CD4-positive, alpha-beta T cell treated with Interleukin-17A for 1 hour (primary cell): ENCODE results near the gene C16orf95.
A peak's percentile ranks its signal among the peaks of the same experiment; 100 is the strongest.
"Not testable (repeated sequence)": the region's sequence is repeated elsewhere in the genome, so short reads cannot be mapped to it uniquely, and the experiment has no call there.

Experiments
- DNase-seq: peaks from one replicate; pipeline ENCODE4 v3.0.0-alpha.2; 2020

Gene C16orf95

GRCh38 chr16:87316923-87317749 lies at the start of gene C16orf95:
TSS of gene C16orf95 (minus strand) at chr16:87317392. CDS start at chr16:87317242, 150 bp downstream.
- DNase-seq, result peak; percentile 97

DNA sequence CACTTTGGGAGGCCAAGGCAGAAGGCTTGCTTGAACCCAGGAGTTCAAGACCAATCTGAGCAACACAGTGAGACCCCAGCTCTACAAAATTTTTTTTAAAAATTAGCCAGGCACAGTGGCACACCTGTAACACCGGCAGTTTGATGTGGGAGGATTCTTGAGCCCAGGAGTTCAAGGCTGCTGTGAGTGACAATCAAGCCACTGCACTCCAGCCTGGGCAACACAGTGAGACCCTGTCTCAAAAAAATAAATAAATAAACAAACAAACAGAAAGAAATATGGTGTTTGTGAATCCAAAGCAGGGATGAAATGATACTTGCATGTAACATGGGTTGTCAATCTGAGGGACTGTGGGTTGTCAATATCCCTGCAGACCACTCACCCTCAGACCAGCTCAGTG lies 49.7 kb upstream of the C16orf95 start:
- no peak for DNase-seq

- no peak for DNase-seq
These were observed 49.1 kb upstream of the C16orf95 start for GRCh38 chr16:87366288-87366687.

DNA sequence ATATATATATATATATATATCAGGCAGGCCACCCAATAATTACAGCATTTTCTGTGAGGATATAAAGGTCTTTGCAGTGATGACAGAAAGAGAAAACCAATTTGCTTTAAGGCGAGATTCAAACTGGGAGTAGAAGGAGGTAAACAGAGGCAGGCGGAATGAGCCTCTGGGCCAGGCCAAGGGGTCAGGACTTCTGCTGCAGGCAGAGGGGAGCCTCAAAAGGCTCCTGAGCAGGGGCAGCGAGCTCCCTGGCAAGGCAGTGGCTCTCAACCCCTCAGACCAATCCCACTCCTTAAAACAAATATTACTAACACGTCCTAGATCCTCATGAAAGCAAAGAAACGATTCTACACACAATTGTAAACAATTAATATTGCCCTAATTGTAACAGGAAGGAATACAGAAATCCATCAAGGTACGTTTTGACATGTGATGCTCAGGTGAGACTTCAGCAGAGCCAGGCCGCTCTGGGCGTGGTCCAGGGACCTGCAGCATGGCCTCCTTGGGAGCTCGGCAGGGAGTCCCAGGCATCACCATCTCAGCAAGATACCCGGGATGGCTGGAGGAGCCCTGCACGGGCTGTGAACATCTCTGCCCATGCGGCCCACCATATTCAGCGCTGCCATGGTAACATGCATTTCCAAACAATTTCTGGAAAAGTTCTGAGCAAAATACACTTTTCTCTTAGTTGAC lies 48.0 kb upstream of the C16orf95 start:
- DNase-seq, result no peak

DNA sequence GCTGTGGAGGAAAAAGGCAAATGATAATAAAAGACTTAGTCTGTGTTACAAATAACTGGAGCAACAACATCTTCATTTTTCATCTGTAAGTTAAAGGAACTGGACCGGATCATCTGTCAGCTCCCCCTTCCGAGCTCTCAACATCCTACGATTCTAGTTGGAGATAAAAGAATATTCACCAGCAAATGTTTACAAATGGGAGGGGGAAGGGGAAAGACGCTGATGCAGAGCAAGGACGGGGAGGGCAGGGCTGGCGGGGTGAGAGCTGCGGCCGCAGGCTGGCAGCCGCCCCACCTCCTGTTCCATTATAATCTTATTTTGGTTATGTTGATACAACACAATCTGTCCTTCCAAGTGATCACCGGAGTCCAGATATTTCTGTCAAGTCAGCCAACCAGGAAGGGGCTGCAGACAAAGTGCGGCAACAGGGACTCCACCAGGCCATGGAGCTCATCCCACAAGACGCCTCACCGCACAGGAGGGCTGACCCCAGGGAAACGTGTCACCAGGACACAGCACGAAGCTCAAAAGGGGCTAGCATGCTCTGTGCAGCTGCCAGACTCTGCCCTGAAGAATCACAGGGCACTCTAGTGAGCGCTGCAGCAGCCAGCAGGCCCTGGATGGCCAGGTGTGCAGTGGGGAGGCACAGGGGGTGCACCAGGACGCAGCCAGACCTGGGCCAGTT lies 46.7 kb upstream of the C16orf95 start:
- DNase-seq, result no peak

DNA sequence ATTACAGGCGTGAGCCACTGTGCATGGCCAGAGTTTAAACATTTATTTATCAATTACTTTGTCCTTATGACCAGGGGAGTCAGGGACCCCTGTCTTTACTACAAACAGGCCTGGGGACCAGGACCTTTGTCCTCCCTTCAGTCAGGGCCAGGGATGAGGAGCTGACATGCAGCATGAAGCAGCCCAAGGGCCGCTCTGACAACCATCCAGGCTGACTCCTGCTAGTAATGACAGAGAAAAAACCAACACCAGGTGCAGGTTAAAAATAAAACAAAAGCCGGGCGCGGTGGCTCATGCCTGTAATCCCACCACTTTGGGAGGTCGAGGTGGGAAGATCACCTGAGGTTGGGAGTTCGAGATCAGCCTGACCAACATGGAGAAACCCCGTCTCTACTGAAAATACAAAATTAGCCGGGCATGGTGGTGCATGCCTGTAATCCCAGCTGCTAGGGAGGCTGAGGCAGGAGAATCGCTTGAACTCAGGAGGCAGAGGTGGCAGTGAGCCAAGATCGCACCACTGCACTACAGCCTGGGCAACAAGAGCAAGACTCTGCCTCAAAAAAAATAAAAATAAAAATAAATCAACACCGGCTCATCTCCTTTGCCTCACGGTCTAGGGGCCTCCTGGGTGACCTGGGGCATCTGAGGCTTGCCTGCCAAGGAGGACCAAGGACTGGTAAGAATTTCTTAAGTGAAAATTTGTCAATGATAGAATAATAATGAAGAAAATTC lies 45.8 kb upstream of the C16orf95 start:
- DNase-seq, result not testable (repeated sequence)

DNA sequence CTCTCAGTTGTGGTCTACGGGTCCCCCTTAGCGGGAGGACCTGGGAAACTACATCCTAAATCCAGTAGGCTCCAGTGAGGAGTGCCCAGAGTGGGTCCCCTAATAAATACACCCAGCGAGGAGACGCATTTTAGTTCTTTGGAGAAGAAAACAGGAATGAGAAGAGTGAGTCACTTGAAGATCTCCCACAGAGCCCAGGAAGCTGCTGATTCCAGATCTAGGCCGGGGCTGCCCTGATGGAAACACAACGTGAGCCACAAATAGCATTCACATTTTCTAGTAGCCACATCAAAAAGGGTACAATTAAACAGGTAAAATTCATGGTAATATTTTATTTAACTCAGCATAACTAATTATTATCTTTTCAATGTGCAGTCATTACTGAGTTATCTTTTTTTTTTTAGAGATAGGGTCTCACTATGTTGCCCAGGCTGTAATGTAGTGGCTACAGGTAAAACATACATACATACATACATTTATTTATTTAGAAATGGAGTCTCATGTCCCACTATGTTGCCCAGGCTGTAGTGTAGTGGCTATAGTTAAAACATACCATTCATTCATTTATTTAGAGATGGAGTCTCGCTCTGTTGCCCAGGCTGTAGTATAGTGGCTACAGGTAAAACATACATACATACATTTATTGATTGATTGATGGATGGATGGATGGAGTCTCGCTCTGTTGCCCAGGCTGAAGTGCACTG lies 44.9 kb upstream of the C16orf95 start:
- DNase-seq, result no peak

GRCh38 chr16:87360862-87361610 lies 43.8 kb upstream of the C16orf95 start:
- no peak for DNase-seq

DNA sequence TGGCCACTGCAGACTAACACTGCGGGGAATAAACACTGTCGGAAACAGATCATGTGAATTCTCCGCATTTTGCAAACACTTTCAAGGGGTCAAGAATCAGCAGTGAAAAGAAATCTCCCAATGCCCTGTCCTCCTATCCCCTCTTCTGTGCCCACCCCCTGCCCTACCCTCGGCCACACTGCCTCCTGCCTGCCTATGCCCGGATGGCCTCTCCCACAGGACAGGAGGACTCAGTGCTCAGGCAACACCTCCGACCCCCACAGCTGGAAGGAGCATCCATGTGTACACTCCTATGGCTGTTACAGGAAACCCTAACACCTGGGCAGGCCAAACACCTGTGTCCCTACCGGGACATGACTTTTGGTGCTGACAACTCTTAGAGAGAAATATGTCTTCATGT lies 41.9 kb upstream of the C16orf95 start:
- no peak for DNase-seq

GRCh38 chr16:87358696-87359095 lies 41.5 kb upstream of the C16orf95 start:
- DNase-seq, result no peak

DNA sequence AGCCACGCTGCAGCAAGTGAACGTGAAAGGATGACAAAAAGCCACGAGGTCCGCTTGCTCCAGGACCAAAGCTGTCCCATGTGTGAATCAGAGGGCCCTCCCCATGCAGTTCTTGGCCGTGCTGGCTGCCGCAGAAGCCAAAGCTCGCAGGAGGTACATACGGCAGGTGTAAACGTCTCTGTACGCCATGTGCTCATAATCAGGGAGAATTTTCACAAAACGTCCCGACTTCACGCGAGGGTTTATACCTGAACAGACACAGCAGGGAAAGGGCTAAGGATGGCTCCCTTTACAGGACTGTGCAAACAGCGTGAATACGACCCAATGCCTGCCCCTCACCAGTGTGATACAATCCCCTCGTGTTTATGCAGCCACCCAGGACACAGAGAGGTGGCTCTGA lies 41.1 kb upstream of the C16orf95 start:
- no peak for DNase-seq

GRCh38 chr16:87356491-87356853 lies 39.3 kb upstream of the C16orf95 start:
- no peak for DNase-seq

- DNase-seq, result no peak
These were observed 36.4 kb upstream of the C16orf95 start for GRCh38 chr16:87353613-87354012.

GRCh38 chr16:87352818-87353217 lies 35.6 kb upstream of the C16orf95 start:
- DNase-seq, result no peak

DNA sequence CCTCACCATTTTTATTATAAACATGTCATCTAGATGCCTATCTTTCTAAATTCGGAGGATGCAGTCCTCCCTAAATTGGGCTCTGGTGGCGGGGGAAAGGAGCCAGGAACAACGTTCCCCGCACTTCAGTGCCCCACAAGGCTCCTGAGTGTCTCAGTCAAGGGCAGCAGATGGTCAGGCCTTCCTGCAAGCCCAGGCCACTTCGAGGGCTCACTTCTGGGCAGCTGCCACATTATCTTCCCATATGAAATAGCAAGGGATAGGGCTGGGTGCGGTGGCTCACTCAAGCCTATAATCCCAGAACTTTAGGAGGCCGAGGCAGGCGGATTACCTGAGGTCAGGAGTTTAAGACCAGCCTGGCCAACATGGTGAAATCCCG lies 34.1 kb upstream of the C16orf95 start:
- no peak for DNase-seq

GRCh38 chr16:87350681-87351319 lies 33.6 kb upstream of the C16orf95 start:
- DNase-seq, result no peak

DNA sequence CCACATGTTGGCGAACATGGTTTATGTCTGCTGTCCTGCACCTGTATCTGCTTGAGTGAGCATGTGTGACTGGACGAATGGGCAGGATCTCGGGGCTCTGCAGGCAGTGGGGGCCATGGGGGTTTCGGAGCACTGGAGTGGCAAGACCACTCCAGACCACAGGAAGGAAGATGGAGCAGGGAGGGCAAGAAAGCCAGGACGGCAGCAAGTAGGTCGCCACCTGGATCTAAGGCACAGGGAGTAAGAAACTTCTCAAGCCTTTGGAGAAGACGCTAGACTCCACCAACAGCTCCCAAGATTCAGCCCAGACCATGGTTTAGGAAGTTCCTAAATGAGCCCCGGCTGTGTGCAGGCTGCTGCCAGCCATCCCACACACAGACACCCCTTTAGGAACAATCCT lies 32.8 kb upstream of the C16orf95 start:
- DNase-seq, result no peak

DNA sequence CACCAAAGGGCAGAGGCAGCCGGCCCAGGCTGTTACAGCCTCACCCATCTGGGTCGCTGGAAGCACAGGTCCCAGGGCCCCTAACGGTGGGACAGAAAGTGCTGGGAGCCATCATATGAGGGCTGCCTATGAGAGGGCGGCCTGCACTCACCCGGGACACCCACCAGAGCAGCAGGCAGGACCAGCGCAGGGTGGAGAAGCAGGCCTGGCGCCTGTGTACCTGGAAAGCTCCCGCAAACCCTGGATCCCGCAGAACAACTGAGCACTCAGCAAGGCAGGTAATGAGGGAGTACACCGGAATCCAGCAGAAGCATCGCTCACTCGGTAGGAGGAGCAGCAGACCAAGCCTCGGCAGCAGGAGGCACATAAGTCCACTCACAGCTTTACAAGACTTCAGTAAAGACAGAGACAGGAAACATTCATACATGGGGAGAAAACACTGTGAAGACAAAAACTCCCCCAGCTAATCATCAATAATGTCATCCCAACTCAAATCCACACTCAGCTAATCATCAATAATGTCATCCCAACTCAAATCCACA lies 31.5 kb upstream of the C16orf95 start:
- no peak for DNase-seq

- no peak for DNase-seq
These were observed 30.9 kb upstream of the C16orf95 start for GRCh38 chr16:87347932-87348615.

DNA sequence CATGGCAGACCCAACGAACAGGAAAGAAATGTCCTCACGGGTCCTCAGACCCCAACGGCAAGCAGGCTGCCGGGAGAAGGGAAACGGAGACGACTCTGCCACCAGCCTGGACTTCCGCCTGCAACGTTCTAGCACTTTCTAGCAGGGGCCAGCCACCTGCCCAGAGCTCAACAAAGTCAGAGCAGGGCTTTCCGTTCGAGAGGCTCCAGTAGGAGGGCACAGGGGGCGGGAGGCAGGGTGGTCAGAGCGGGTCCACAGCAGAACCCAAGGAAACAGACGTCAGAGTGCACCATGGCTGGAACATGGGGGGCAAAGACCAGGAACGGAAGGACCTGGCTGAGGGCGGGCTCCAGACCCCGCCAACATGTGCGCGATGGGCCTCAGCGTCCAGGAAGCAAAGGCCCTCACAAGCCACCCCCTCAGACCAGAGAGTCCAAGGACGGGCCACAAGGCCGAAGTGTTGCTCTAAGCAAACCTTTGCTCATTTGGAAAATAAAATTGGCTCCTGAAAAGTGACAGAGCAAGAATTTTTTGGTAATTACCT lies 29.4 kb upstream of the C16orf95 start:
- no peak for DNase-seq
